Measurements from ENCODE around the gene SP1.

Gene SP1

GRCh38 chr12:53343969-53344368 is 36.0 kb upstream of the SP1 start:
- DNase-seq (ENCODE audit: low read depth, low spot score) = no peak
- TF ChIP-seq CTCF (IDR thresholded peaks at IDR 0.05; ENCODE audit: insufficient read depth, low read length, missing control alignments) = no peak
- H3K4me3 ChIP-seq (ENCODE audit: low read depth, low read length) = no peak overlapping the region
- ChIA-PET POLR2A (interaction anchor here (1.1 to 1.4 kb wide), 3 partner anchors 17 to 107 kb away, joined by 3 to 6 read pairs (median 5); partner anchors contain the start of gene PFDN5), CTCF (interaction anchor here (1.1 to 16.2 kb wide), 17 partner anchors 8 to 278 kb away, joined by 3 to 593 read pairs (median 11); partner anchors contain the start of genes AAAS, AMHR2, NPFF and SP7)

DNA sequence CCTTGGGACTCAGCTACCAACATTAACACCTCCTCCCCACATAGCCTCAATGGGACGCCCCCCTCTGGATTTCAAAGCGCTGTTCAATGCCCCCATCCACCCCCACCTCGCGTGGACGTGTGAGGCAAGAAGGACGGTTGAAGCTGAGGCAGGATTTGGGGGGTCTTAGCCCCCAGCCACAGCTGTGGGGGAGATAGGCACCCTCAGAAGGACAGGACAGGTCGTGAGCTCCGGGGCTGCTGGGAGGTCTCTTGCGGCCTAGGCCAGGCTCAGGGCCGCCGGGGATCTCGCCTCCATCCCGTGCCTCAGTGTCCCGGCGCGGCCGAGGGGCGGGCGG is 35.5 kb upstream of the SP1 start:
- ChIA-PET POLR2A (interaction anchor here (0.6 to 1.7 kb wide), 13 partner anchors 9 to 156 kb away, joined by 3 to 9 read pairs (median 5); partner anchors contain the start of genes AAAS, MYG1, PFDN5 and PRR13), CTCF (interaction anchor here (0.6 to 16.2 kb wide), 36 partner anchors 9 to 278 kb away, joined by 3 to 593 read pairs (median 7); partner anchors contain the start of genes AAAS, AMHR2, CSAD and ITGB7)
- peak overlapping the region; percentile 70 for H3K4me3 ChIP-seq (ENCODE audit: low read depth, low read length)
- no peak for DNase-seq (ENCODE audit: low read depth, low spot score)
- no peak for TF ChIP-seq CTCF (IDR thresholded peaks at IDR 0.05; ENCODE audit: insufficient read depth, low read length, missing control alignments)

GRCh38 chr12:53344824-53345485 is 35.0 kb upstream of the SP1 start:
- H3K4me3 ChIP-seq (ENCODE audit: low read depth, low read length) = peak overlapping the region; percentile 70
- ChIA-PET POLR2A (interaction anchor here (0.6 to 1.7 kb wide), 17 partner anchors 10 to 294 kb away, joined by 3 to 9 read pairs (median 3); partner anchors contain the start of genes AAAS, MYG1, PFDN5 and PRR13), CTCF (interaction anchor here (0.6 to 16.2 kb wide), 38 partner anchors 8 to 279 kb away, joined by 3 to 593 read pairs (median 6); partner anchors contain the start of genes AAAS, AMHR2, CSAD and ITGB7)
- no peak for DNase-seq (ENCODE audit: low read depth, low spot score)
- peak; percentile 89 for TF ChIP-seq CTCF (IDR thresholded peaks at IDR 0.05; ENCODE audit: insufficient read depth, low read length, missing control alignments)

DNA sequence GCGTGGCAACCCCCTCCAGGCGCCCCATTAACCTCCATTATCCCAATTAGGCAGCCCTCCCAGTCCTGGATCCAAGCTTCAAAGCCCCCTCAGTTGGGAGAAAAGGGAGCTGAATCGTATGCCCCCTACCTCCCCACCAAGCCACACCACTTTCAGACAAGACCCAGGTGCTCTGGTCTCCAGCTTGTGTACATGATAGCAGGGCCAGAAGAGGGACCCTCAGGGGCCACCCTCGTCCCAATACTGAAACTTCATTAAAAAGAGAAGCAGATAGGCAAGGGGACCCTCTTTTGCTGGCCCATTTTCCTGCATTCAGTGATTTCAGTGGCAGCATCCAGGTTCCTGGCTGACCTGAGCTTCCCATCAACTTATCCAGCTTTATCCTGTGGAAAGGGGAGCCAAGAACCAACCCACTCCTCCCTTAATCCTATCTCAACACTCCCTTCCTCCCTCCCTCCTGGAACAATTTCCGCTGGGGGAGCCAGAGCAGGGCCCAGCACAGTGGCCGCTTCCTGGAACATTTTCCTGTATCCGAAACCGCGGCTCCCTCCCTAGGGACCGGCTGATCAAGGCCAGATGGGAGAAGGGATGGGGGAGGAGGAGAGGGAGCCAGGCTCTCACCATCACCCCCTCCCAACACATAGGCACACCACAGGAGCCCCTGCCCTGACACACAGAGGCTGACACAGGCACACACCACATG is 34.3 kb upstream of the SP1 start:
- no peak for DNase-seq (ENCODE audit: low read depth, low spot score)
- TF ChIP-seq CTCF (IDR thresholded peaks at IDR 0.05; ENCODE audit: insufficient read depth, low read length, missing control alignments) = no peak
- POLR2A ChIA-PET = interaction anchor here (0.6 to 1.7 kb wide), 13 partner anchors 11 to 295 kb away, joined by 3 to 9 read pairs (median 5); partner anchors contain the start of genes AAAS, MYG1, PFDN5 and TARBP2
- peak overlapping the region; percentile 70 for H3K4me3 ChIP-seq (ENCODE audit: low read depth, low read length)
- CTCF ChIA-PET = interaction anchor here (0.6 to 16.2 kb wide), 35 partner anchors 8 to 280 kb away, joined by 3 to 593 read pairs (median 7); partner anchors contain the start of genes AAAS, AMHR2, CSAD and ITGB7

DNA sequence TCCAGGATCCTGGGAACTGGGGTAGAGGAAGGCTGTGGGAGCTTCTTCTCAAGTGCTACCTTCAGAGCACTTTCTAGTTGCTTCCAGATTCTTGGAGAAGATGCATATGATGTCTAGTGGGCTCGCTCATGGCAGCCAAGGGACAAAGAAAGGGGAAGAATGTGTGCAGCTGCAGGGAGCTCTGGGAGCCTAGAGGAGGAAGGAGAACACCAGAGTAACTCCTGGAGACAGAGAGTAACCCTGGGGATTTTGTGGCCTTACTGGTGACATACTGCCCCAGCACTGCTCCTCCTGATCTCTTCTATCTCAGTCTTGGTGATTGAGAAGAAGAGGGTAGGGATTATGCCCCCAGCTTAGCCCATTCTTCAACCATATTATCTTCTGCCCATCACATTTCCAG is 33.5 kb upstream of the SP1 start:
- DNase-seq (ENCODE audit: low read depth, low spot score) = no peak
- CTCF ChIA-PET = interaction anchor here (2.0 to 16.2 kb wide), 7 partner anchors 20 to 280 kb away, joined by 7 to 593 read pairs (median 19); partner anchors contain the start of genes AAAS, AMHR2 and NPFF
- H3K4me3 ChIP-seq (ENCODE audit: low read depth, low read length) = no peak overlapping the region
- no peak for TF ChIP-seq CTCF (IDR thresholded peaks at IDR 0.05; ENCODE audit: insufficient read depth, low read length, missing control alignments)
- POLR2A ChIA-PET = no interaction called here
